ENCODE measurements around the gene CCT6B. TPM values are rescaled to one million over a fixed set of nuclear protein-coding genes. Genes with fewer than 3 reads are reported as not detected.

Gene CCT6B
- total and polyA plus RNA-seq, 2 of the 4 experiments (the other 2 are of a cell fraction) = 0.72 to 1.1 TPM

DNA sequence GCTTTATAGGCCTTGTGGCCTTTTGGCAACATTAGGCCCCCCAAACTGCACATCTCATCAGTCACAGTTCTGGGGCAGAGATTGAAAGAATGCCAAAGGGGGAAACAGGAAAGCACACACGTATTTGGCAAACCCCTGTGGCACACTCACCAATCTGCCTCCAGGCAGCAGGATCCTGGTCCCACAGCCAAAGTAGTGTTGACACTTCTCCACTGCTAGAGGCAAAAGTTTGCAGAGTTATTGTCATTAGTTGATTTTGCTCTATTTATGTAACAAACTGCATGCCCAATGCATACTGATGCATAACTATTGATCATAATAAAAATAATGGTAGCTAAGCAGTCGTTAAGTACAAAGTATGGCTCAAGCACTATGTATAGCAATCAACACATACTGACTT, 45.1 kb downstream of the CCT6B start:
- CTCF ChIA-PET = no interaction called here
- no TSS peak for BruUV-seq (replicated peaks)
- Histone ChIP-seq H3K79me1 (ENCODE audit: low read depth in 1 of 2, low read length in 2 of 2) (no peaks in the 10 kb centered on the region), H3K56ac (ENCODE audit: extremely low read depth, insufficient read depth, low read length) (no peak overlapping the region), H3K9me1 (ENCODE audit: insufficient read depth, low read length) (no peaks in the 10 kb centered on the region), H3K4me3 (ENCODE audit: insufficient read depth, low read depth, low read length) (no peak overlapping the region), H3K9ac (ENCODE audit: low read depth, low read length) (no peak overlapping the region), H2AK9ac (replicated peaks; ENCODE audit: low read depth, low read length, poor library complexity) (no peak overlapping the region), H3K18ac (ENCODE audit: low read depth, low read length) (no peak overlapping the region), H3K23ac (ENCODE audit: low read depth, low read length) (no peak overlapping the region), H3K4me1 (ENCODE audit: control insufficient read depth, insufficient read depth, low read length) (no peaks in the 10 kb centered on the region), H4K8ac (ENCODE audit: low read depth in 2 of 2, low read length in 2 of 2) (no peak overlapping the region), H2BK120ac (ENCODE audit: low read depth, low read length) (no peak overlapping the region), H2AK5ac (ENCODE audit: low read depth, low read length) (no peak overlapping the region), H4K91ac (ENCODE audit: insufficient read depth, low read depth, low read length) (no peak overlapping the region), H4K20me1 (ENCODE audit: insufficient read depth, low read length) (no peaks in the 10 kb centered on the region), H3K27ac (ENCODE audit: insufficient read depth, low read length) (no peak overlapping the region), H2BK20ac (ENCODE audit: low read depth, low read length) (no peak overlapping the region), H3K14ac (replicated peaks; ENCODE audit: low read depth, low read length) (no peak overlapping the region), H4K5ac (ENCODE audit: low read depth, low read length) (no peak overlapping the region), H3K4ac (ENCODE audit: low read depth, low read length) (no peak overlapping the region), H3K27me3 (ENCODE audit: control insufficient read depth, insufficient read depth, low read length) (no peaks in the 10 kb centered on the region), H3K36me3 (ENCODE audit: control insufficient read depth, insufficient read depth, low read length) (no peaks in the 10 kb centered on the region), H2BK15ac (ENCODE audit: low read depth, low read length) (no peak overlapping the region), H2AFZ (replicated peaks; ENCODE audit: low read length, poor library complexity) (no peak overlapping the region), H2BK5ac (ENCODE audit: low read depth, low read length, poor library complexity, severe bottlenecking) (no peak overlapping the region), H3K4me2 (ENCODE audit: low read depth, low read length) (no peak overlapping the region), H3K9me3 (ENCODE audit: control insufficient read depth, insufficient read depth, low read length) (no peaks in the 10 kb centered on the region)
- intact Hi-C loops (cut with micrococcal nuclease) = no loop called here
- DNase-seq (no peak), ATAC-seq (ENCODE audit: low read depth) (no peak)
- POLR2A ChIA-PET (ENCODE audit: unreplicated experiment) = no interaction called here
- dilution Hi-C loops (cut with HindIII; ENCODE audit: low sequenced_read_pairs, unreplicated experiment) = no loop called here
- in situ Hi-C loops (cut with MboI; ENCODE audit: low sequenced_read_pairs) = no loop called here
- no CpG with 5 or more reads among the region's 2 CpGs for WGBS, 2 experiments (ENCODE audit: extremely low coverage in 2 of 2, insufficient read length in 1 of 2)
- TF ChIP-seq BHLHE40 (IDR thresholded peaks at IDR 0.05; ENCODE audit: low read depth, low read length) (no peak), MAZ (IDR thresholded peaks at IDR 0.05; ENCODE audit: borderline replicate concordance, low read depth, low read length) (no peak), MXI1 (IDR thresholded peaks at IDR 0.05; ENCODE audit: borderline replicate concordance, low read depth, low read length) (no peak), NFE2L2 (IDR thresholded peaks at IDR 0.05; ENCODE audit: low read depth, low read length) (no peak), POLR2A (IDR thresholded peaks at IDR 0.05; ENCODE audit: low read depth, low read length) (no peak), SMC3 (IDR thresholded peaks at IDR 0.05; ENCODE audit: low read depth, low read length) (no peak), RFX5 (IDR thresholded peaks at IDR 0.05; ENCODE audit: low read depth, low read length) (no peak), CEBPB (IDR thresholded peaks at IDR 0.05; ENCODE audit: low read depth, low read length) (no peak), FOS (IDR thresholded peaks at IDR 0.05; ENCODE audit: low read depth, low read length) (no peak), RCOR1 (IDR thresholded peaks at IDR 0.05; ENCODE audit: insufficient replicate concordance, low read length) (no peak), RAD21 (IDR thresholded peaks at IDR 0.05; ENCODE audit: low read length) (no peak), CHD1 (IDR thresholded peaks at IDR 0.05; ENCODE audit: low read depth, low read length) (no peak), MAFK (IDR thresholded peaks at IDR 0.05; ENCODE audit: low read depth, low read length) (no peak)
- TF ChIP-seq, protein P1, sequence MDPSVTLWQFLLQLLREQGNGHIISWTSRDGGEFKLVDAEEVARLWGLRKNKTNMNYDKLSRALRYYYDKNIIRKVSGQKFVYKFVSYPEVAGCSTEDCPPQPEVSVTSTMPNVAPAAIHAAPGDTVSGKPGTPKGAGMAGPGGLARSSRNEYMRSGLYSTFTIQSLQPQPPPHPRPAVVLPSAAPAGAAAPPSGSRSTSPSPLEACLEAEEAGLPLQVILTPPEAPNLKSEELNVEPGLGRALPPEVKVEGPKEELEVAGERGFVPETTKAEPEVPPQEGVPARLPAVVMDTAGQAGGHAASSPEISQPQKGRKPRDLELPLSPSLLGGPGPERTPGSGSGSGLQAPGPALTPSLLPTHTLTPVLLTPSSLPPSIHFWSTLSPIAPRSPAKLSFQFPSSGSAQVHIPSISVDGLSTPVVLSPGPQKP (IDR thresholded peaks at IDR 0.05; ENCODE audit: borderline replicate concordance, low read depth, low read length) = no peak
- TF ChIP-seq, protein P2, sequence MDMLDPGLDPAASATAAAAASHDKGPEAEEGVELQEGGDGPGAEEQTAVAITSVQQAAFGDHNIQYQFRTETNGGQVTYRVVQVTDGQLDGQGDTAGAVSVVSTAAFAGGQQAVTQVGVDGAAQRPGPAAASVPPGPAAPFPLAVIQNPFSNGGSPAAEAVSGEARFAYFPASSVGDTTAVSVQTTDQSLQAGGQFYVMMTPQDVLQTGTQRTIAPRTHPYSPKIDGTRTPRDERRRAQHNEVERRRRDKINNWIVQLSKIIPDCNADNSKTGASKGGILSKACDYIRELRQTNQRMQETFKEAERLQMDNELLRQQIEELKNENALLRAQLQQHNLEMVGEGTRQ (IDR thresholded peaks at IDR 0.05; ENCODE audit: low read depth, low read length) = no peak
- TF ChIP-seq, protein P3, sequence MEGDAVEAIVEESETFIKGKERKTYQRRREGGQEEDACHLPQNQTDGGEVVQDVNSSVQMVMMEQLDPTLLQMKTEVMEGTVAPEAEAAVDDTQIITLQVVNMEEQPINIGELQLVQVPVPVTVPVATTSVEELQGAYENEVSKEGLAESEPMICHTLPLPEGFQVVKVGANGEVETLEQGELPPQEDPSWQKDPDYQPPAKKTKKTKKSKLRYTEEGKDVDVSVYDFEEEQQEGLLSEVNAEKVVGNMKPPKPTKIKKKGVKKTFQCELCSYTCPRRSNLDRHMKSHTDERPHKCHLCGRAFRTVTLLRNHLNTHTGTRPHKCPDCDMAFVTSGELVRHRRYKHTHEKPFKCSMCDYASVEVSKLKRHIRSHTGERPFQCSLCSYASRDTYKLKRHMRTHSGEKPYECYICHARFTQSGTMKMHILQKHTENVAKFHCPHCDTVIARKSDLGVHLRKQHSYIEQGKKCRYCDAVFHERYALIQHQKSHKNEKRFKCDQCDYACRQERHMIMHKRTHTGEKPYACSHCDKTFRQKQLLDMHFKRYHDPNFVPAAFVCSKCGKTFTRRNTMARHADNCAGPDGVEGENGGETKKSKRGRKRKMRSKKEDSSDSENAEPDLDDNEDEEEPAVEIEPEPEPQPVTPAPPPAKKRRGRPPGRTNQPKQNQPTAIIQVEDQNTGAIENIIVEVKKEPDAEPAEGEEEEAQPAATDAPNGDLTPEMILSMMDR (conservative IDR thresholded peaks at IDR 0.05; ENCODE audit: low read depth, low read length) = no peak

Measured in IMR-90 (cell line).